Right lobe of liver (tissue), 6 donors: ENCODE measurements around the gene WFDC5. TPM values are rescaled to one million over a fixed set of nuclear protein-coding genes. Genes with fewer than 3 reads are reported as not detected.
"Not testable (repeated sequence)": the region's sequence is repeated elsewhere in the genome, so short reads cannot be mapped to it uniquely, and the experiment has no call there.

Experiments
- ATAC-seq, 4 donors: fragments of 200-7000 bp; cut with Tn5 transposase; one replicate each; pipeline ENCODE4 v1.9.1; 2020; ENCODE audit warnings: mild to moderate bottlenecking in 4 of 4, moderate library complexity in 4 of 4
- DNase-seq, 3 donors: peaks; one replicate each; pipeline ENCODE4 v3.0.0-alpha.2; 2020
- H3K27ac ChIP-seq, 3 donors: fragments of 200-600 bp; one replicate each; pipeline ENCODE4 v1.8.0; 2022
- H3K27me3 ChIP-seq, 2 donors: fragments of 200-600 bp; one replicate each; pipeline ENCODE4 v1.8.0; 2022
- H3K36me3 ChIP-seq, 4 donors: fragments of 200-600 bp; sonication (generic) in 1 of 4; one replicate each; pipeline versions ENCODE4 v1.5.1 to v1.8.0; 2017 to 2022; ENCODE audit warnings: control low read depth in 1 of 4
- H3K4me1 ChIP-seq, 4 donors: fragments of 200-600 bp; sonication (generic) in 1 of 4; one replicate each; pipeline versions ENCODE4 v1.5.1 to v1.8.0; 2017 to 2022; ENCODE audit warnings: control low read depth in 1 of 4
- H3K4me3 ChIP-seq, 3 donors: fragments of 200-600 bp; one replicate each; pipeline ENCODE4 v1.8.0; 2022
- H3K9me3 ChIP-seq, 4 donors: fragments of 200-600 bp; sonication (generic) in 1 of 4; one replicate each; pipeline versions ENCODE4 v1.5.1 to v1.8.0; 2017 to 2022; ENCODE audit warnings: control low read depth in 1 of 4
- POLR2A ChIP-seq: fragments of 450-650 bp; IDR thresholded peaks from one replicate; pipeline ENCODE4 v1.6.1; 2017; ENCODE audit warnings: antibody characterized with exemption, mild to moderate bottlenecking
- WGBS: methylation state at CpG from one replicate; pipeline ENCODE4 v1.1.6; 2018; ENCODE audit warnings: low coverage, low lambda C conversion rate; ENCODE audit not compliant: insufficient coverage; ENCODE audit errors: missing lambda C conversion rate; 5-methylcytosine and 5-hydroxymethylcytosine counted together
- intact Hi-C, 2 donors: fragments of 100-400 bp; cut with DNase I; formaldehyde crosslinking; loops; one replicate each; pipeline versions ENCODE4 v1.11.2 to v1.14.1; 2022
- total RNA-seq, 6 experiments: library from RNA; depleted of rRNA in 2 of 6; stranded (reverse); fragments of >200 nt in 2 of 6; fragmentation: NEBNext Ultra II Directional in 3 of 6; extraction: Animal tissue kit (Norgen Biotek cat#: 25700) in 3 of 6; gene quantifications; one replicate each; pipeline versions ENCODE4 v1.1.0 to v1.2.4, GENCODE V29; 2016 to 2023
- TF ChIP-seq, protein P1 (sequence below), 4 donors: fragments of 200-600 bp in 3 of 4; fragments of 450-650 bp in 1 of 4; IDR thresholded peaks; one replicate each; pipeline versions ENCODE4 v1.5.1 to v1.8.0; 2016 to 2022; ENCODE audit warnings: antibody characterized with exemption in 4 of 4, mild to moderate bottlenecking in 2 of 4
- donor health status: DM: no; HTN: yes; CAD: no.
- donor health status: DM: no; HTN: no; CAD: no.
- donor health status: DM: no; HTN: no; CAD: no.
- donor health status: DM: no; HTN: yes; CAD: no.
- donor health status: DM: no; HTN: yes; CAD: no.

WFDC5 gene
- total RNA-seq, 6 experiments from 2014 or later, result not detected

DNA sequence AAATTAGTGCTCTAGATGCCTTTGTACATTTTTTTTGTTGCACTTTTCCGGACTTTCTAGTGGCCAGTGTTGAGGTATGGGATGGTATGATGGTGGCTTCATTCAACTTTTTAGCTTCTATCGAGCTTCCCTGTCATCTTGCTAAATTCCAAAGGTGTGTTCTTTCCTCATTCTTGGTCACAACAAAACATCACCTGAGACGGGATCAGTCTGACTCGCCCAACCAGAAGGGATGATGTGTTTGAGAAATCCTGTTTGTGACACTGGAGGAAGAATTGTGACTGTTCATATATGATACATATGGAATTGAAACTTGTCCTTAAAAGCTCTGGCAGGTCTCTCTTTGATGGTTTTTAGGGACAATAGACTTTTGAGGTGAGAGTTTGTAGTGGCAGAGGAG lies 47.9 kb downstream of the WFDC5 start:
- H3K27ac ChIP-seq, result no peak overlapping the region
- ATAC-seq (no peak), DNase-seq (no peak)
- TF ChIP-seq POLR2A, result no peak
- TF ChIP-seq, protein P1, sequence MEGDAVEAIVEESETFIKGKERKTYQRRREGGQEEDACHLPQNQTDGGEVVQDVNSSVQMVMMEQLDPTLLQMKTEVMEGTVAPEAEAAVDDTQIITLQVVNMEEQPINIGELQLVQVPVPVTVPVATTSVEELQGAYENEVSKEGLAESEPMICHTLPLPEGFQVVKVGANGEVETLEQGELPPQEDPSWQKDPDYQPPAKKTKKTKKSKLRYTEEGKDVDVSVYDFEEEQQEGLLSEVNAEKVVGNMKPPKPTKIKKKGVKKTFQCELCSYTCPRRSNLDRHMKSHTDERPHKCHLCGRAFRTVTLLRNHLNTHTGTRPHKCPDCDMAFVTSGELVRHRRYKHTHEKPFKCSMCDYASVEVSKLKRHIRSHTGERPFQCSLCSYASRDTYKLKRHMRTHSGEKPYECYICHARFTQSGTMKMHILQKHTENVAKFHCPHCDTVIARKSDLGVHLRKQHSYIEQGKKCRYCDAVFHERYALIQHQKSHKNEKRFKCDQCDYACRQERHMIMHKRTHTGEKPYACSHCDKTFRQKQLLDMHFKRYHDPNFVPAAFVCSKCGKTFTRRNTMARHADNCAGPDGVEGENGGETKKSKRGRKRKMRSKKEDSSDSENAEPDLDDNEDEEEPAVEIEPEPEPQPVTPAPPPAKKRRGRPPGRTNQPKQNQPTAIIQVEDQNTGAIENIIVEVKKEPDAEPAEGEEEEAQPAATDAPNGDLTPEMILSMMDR (IDR thresholded peaks at IDR 0.05), result no peak
- H3K4me1 ChIP-seq, result no peaks in the 10 kb centered on the region
- H3K9me3 ChIP-seq, result no peaks in the 10 kb centered on the region
- WGBS, result 97% methylated on average over 4 of the region's 4 CpGs
- H3K36me3 ChIP-seq, result no peaks in the 10 kb centered on the region
- H3K27me3 ChIP-seq, result no peaks in the 10 kb centered on the region
- intact Hi-C loops, result no loop called here
- no peak overlapping the region for H3K4me3 ChIP-seq

DNA sequence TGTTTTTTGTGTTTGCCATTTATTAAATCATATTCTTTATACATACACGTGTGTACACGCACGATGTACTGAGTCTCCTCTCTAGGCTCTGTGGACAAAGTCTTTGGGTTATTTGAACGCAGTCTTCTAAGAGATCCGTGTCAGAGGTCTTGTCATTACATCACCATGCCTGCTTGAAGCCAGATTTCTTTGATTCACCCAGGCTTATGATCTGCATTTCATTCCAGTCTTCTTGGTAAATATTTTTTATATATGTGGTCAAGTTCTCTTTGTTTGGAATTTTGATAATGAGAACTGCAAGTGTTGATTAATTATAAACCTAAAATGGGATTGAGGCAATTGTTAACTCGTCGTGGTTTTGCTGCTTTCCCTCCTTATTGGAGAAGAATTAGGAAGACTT lies 48.6 kb downstream of the WFDC5 start:
- ATAC-seq (no peak), DNase-seq (no peak)
- H3K27me3 ChIP-seq, result no peaks in the 10 kb centered on the region
- H3K9me3 ChIP-seq, result no peaks in the 10 kb centered on the region
- no peak overlapping the region for H3K4me3 ChIP-seq
- 90% methylated on average over 7 of the region's 7 CpGs for WGBS
- intact Hi-C loops, result no loop called here
- H3K4me1 ChIP-seq, result no peaks in the 10 kb centered on the region
- no peaks in the 10 kb centered on the region for H3K36me3 ChIP-seq
- no peak for TF ChIP-seq POLR2A
- TF ChIP-seq, protein P1 (IDR thresholded peaks at IDR 0.05), result no peak
- no peak overlapping the region for H3K27ac ChIP-seq

DNA sequence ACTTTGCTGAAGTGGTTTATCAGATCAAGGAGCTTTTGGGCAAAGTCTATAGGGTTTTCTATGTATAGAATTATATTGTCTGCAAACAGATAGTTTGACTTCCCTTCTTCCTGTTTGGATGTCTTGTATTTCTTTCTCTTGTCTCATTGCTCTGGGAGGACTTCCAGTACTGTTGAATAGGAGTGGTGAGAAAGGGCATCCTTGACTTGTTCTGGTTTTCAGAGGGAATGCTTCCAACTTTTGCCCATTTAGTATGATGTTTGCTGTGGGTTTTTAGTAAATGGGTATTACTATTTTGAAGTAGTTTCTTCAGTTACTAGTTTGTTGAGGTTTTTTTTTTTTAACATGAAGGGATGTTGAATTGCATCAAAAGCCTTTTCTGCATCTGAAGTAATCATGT lies 50.2 kb downstream of the WFDC5 start:
- ATAC-seq, result no peak
- no peak for DNase-seq
- Histone ChIP-seq H3K27ac (no peak overlapping the region), H3K4me1 (no peaks in the 10 kb centered on the region), H3K27me3 (no peaks in the 10 kb centered on the region), H3K9me3 (no peaks in the 10 kb centered on the region), H3K36me3 (no peaks in the 10 kb centered on the region), H3K4me3 (no peak overlapping the region)
- TF ChIP-seq POLR2A, result no peak
- TF ChIP-seq, protein P1 (IDR thresholded peaks at IDR 0.05), result no peak
- intact Hi-C loops, result no loop called here

DNA sequence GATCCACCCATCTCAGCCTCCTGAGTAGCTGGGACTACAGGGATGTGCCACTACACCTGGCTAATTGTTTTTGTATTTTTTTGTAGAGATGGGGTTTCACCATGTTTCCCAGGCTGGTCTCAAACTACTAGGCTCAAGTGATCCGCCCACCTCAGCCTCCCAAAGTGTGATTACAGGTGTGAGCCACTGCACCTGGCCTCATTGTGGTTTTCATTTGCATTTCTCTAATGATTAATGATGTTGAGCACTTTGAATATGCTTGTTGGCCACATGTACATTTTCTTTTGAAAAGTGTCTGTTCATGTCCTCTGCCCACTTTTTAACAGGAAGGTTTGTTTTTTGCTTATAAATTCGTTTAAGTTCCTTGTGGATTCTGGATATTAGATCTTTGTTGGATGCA lies 51.9 kb downstream of the WFDC5 start:
- DNase-seq, H3K9me3 ChIP-seq, intact Hi-C loops, H3K27ac ChIP-seq, H3K36me3 ChIP-seq, H3K4me1 ChIP-seq, H3K27me3 ChIP-seq, ATAC-seq, H3K4me3 ChIP-seq: not testable (repeated sequence)
- 94% methylated on average over 2 of the region's 2 CpGs for WGBS

DNA sequence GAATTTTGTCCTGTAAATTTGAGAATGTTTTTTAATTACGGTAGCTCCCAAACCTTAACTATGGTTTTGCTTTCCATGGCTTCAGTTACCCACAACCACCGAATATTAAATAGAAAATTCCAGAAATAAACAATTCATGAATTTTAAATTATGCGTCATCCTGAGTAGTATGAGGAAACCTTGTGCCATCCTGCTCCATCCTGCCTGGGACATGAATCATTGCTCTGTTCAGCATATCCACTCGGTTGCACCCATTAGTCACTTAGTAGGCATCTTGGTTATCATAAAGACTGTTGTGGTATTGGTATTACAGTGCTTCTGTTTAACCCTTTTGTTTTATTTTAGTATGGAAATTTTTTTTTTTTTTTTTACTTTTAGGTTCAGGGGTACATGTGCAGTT lies 53.7 kb downstream of the WFDC5 start:
- TF ChIP-seq, protein P1 (IDR thresholded peaks at IDR 0.05), result no peak
- TF ChIP-seq POLR2A, result no peak

More for the DNA sequence above, 53.7 kb downstream of the WFDC5 start:
- H3K4me3 ChIP-seq, result no peak overlapping the region
- H3K27me3 ChIP-seq, result no peaks in the 10 kb centered on the region
- 87% methylated on average over 4 of the region's 4 CpGs for WGBS
- intact Hi-C loops, result no loop called here
- no peaks in the 10 kb centered on the region for H3K36me3 ChIP-seq
- DNase-seq (no peak), ATAC-seq (no peak)
- H3K27ac ChIP-seq, result no peak overlapping the region
- peaks cover 0 to 8% (median 0%) of the 10 kb centered on the region in 4 donors for H3K4me1 ChIP-seq
- no peaks in the 10 kb centered on the region for H3K9me3 ChIP-seq
